Measurements from ENCODE around the gene SLC16A9. TPM values are rescaled to one million over a fixed set of nuclear protein-coding genes. Genes with fewer than 3 reads are reported as not detected.

Gene SLC16A9
- total RNA-seq, 4 donors from 2014 or later: 35.6 to 63.8 (median 41.6) TPM

DNA sequence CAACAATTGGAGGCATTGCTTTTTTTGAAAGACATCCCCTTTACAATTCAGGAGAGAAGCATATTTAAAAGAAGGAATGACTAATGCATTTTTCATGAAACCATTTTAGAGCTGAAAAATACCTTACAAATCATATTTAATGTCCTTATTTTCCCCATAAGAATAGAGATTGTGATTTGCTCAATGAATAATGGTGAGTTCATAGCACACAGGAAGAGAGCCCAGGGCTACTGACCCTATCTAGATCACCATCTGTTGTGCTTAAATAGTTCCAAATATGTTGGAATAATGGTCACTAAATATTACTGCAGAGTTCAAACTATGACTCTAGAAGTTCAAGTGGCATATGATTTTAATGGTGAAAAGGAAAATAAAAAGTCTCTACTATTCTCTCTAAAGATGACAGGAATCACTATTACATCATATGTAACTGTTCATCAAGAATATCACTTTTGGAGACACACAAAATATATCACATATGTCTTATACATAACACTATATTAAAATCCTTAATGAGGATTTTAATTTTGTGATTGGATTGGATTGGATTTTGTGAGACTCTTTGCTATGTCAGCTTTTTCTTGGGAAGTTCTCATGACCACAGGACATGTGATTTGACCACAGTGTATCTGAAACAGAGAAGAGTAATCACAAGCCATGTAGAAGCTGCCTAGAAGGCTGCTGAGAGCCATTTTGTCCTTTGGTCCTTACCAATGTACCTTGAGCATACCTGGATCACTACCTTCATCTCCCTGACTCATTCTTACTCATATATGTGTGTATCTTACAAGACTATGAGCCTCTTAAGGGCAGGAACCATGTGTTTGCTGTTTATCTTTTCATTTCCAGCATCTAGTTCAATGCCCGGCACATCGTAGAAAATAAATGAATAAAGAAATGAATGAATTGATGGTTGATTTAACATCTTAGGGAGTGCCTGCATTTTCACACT is 26.4 kb downstream of the SLC16A9 start:
- no peak overlapping the region for H3K27ac ChIP-seq
- no peak overlapping the region for H3K4me3 ChIP-seq (replicated peaks in 1 of 3)
- no peaks in the 10 kb centered on the region for H3K27me3 ChIP-seq
- H3K36me3 ChIP-seq: no peaks in the 10 kb centered on the region
- H3K4me1 ChIP-seq: no peaks in the 10 kb centered on the region
- DNase-seq: no peak
- TF ChIP-seq POLR2A (IDR thresholded peaks at IDR 0.05): no peak
- TF ChIP-seq, protein P1, sequence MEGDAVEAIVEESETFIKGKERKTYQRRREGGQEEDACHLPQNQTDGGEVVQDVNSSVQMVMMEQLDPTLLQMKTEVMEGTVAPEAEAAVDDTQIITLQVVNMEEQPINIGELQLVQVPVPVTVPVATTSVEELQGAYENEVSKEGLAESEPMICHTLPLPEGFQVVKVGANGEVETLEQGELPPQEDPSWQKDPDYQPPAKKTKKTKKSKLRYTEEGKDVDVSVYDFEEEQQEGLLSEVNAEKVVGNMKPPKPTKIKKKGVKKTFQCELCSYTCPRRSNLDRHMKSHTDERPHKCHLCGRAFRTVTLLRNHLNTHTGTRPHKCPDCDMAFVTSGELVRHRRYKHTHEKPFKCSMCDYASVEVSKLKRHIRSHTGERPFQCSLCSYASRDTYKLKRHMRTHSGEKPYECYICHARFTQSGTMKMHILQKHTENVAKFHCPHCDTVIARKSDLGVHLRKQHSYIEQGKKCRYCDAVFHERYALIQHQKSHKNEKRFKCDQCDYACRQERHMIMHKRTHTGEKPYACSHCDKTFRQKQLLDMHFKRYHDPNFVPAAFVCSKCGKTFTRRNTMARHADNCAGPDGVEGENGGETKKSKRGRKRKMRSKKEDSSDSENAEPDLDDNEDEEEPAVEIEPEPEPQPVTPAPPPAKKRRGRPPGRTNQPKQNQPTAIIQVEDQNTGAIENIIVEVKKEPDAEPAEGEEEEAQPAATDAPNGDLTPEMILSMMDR (IDR thresholded peaks at IDR 0.05): no peak
- no peaks in the 10 kb centered on the region for H3K9me3 ChIP-seq
- WGBS, 2 donors: 92 to 97% methylated on average over 2 of the region's 2 CpGs
- intact Hi-C loops (cut with DNase I): no loop called here

DNA sequence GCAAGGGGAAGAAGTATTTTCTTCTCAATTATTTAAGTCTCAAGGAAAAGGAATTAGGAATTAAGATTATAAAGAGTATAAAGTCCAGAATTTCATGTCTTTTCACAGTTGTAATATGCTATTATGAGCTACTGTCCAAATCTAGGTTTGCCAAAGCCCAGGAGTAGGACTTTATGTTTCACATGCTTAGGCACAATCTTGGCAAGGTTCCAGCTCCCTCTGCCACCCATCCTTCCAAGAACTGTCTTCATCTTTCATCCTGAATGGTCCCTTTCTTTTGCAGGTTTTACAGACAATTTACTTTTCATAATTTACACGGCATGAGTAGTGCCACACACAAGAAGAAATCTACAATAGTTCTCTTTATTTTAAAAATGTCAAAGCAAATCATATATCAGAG is 29.5 kb downstream of the SLC16A9 start:
- DNase-seq: no peak
- intact Hi-C loops (cut with DNase I): no loop called here
- 96% methylated on average over 1 of the region's 1 CpG for WGBS, 2 donors
- TF ChIP-seq POLR2A (IDR thresholded peaks at IDR 0.05): no peak
- TF ChIP-seq, protein P1 (IDR thresholded peaks at IDR 0.05): no peak
- Histone ChIP-seq H3K4me1 (no peaks in the 10 kb centered on the region), H3K27ac (no peak overlapping the region), H3K9me3 (no peaks in the 10 kb centered on the region), H3K4me3 (replicated peaks in 1 of 3) (no peak overlapping the region), H3K27me3 (no peaks in the 10 kb centered on the region), H3K36me3 (no peaks in the 10 kb centered on the region)

- H3K9me3 ChIP-seq: no peaks in the 10 kb centered on the region
- H3K36me3 ChIP-seq: no peaks in the 10 kb centered on the region
- H3K4me3 ChIP-seq (replicated peaks in 1 of 3): no peak overlapping the region
- TF ChIP-seq, protein P1 (IDR thresholded peaks at IDR 0.05): no peak
- TF ChIP-seq POLR2A (IDR thresholded peaks at IDR 0.05): no peak
- intact Hi-C loops (cut with DNase I): no loop called here
- no peak overlapping the region for H3K27ac ChIP-seq
- H3K4me1 ChIP-seq: no peaks in the 10 kb centered on the region
- 77 to 94% methylated on average over 4 of the region's 4 CpGs for WGBS, 2 donors
- no peaks in the 10 kb centered on the region for H3K27me3 ChIP-seq
- DNase-seq: no peak
These were observed 30.8 kb downstream of the SLC16A9 start for GRCh38 chr10:59678884-59679301.

DNA sequence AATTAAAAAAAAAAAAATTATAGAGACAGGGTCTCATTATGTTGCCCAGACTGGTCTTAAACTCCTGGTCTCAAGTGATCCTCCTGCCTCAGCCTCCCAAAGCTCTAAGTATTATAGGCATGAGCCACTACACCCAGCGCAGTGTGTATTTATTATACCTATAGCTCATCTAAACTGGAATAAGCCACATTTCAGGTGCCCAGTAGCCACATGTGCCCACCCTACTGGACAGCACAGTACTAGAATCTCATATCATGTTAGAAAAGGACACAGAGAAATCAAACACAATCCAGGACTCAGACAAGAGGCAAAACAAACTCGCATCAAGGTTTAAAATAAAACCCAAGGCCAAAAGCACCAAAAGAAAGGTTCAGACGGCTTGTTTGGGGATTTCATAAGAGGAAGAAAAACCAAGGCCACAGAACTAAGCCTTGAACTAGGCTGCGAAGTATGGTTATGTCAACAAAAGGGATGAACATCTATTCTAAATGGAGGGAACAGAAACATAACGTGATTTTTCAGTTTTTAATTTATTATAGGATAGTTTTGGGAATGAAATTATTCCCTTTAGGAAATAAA is 32.3 kb downstream of the SLC16A9 start:
- no peak for DNase-seq
- Histone ChIP-seq H3K9me3 (no peaks in the 10 kb centered on the region), H3K4me3 (replicated peaks in 1 of 3) (no peak overlapping the region), H3K27ac (no peak overlapping the region), H3K4me1 (peaks cover 0 to 3% of the 10 kb centered on the region in 2 donors), H3K27me3 (no peaks in the 10 kb centered on the region), H3K36me3 (no peaks in the 10 kb centered on the region)
- WGBS, 2 donors: 86 to 94% methylated on average over 5 of the region's 5 CpGs
- no peak for TF ChIP-seq POLR2A (IDR thresholded peaks at IDR 0.05)
- TF ChIP-seq, protein P1 (IDR thresholded peaks at IDR 0.05): no peak
- intact Hi-C loops (cut with DNase I): no loop called here

- Histone ChIP-seq H3K27me3 (no peaks in the 10 kb centered on the region), H3K4me3 (replicated peaks in 1 of 3) (no peak overlapping the region), H3K27ac (no peak overlapping the region), H3K9me3 (no peaks in the 10 kb centered on the region), H3K4me1 (peaks cover 0 to 8% of the 10 kb centered on the region in 2 donors), H3K36me3 (no peaks in the 10 kb centered on the region)
- 89 to 94% methylated on average over 2 of the region's 2 CpGs for WGBS, 2 donors
- TF ChIP-seq POLR2A (IDR thresholded peaks at IDR 0.05): no peak
- TF ChIP-seq, protein P1 (IDR thresholded peaks at IDR 0.05): no peak
- no peak for DNase-seq
- intact Hi-C loops (cut with DNase I): no loop called here
These were observed 33.8 kb downstream of the SLC16A9 start for GRCh38 chr10:59675812-59676211.

Measured in thyroid gland (tissue), 4 donors.